ENCODE data around the gene HMCN2. TPM values are rescaled to one million over a fixed set of nuclear protein-coding genes. Genes with fewer than 3 reads are reported as not detected.
"Not testable (repeated sequence)": the region's sequence is repeated elsewhere in the genome, so short reads cannot be mapped to it uniquely, and the experiment has no call there.

HMCN2 gene
- total RNA-seq, 1 donor from 2014 or later = not detected

DNA sequence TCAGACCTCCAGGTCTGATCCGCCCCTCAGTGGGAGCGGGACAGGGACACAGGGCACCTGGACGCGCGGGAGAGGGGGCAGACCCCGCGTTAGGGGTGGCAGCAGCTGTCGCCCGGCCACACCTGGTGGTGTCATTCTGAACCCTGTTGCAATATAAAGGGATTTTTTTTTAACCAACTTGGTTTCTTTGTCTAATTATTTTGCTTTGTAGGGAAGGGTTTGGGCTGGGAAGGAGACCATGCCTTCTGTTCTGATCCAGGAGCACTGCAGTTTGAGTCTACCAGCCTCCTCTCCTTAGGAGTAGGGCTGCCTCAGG is 168.3 kb downstream of the HMCN2 start:
- Histone ChIP-seq H3K36me3 (ENCODE audit: control insufficient read depth, insufficient read depth, low read length) (no peaks in the 10 kb centered on the region), H3K4me3 (ENCODE audit: low read depth, low read length) (no peak overlapping the region), H3K27me3 (ENCODE audit: control insufficient read depth, insufficient read depth, low read length) (peaks cover 22% of the 10 kb centered on the region)
- TF ChIP-seq, protein P1, sequence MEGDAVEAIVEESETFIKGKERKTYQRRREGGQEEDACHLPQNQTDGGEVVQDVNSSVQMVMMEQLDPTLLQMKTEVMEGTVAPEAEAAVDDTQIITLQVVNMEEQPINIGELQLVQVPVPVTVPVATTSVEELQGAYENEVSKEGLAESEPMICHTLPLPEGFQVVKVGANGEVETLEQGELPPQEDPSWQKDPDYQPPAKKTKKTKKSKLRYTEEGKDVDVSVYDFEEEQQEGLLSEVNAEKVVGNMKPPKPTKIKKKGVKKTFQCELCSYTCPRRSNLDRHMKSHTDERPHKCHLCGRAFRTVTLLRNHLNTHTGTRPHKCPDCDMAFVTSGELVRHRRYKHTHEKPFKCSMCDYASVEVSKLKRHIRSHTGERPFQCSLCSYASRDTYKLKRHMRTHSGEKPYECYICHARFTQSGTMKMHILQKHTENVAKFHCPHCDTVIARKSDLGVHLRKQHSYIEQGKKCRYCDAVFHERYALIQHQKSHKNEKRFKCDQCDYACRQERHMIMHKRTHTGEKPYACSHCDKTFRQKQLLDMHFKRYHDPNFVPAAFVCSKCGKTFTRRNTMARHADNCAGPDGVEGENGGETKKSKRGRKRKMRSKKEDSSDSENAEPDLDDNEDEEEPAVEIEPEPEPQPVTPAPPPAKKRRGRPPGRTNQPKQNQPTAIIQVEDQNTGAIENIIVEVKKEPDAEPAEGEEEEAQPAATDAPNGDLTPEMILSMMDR (IDR thresholded peaks at IDR 0.05; ENCODE audit: insufficient read depth, low read length, poor library complexity, severe bottlenecking) = no peak
- no peak for DNase-seq (ENCODE audit: low read depth)

DNA sequence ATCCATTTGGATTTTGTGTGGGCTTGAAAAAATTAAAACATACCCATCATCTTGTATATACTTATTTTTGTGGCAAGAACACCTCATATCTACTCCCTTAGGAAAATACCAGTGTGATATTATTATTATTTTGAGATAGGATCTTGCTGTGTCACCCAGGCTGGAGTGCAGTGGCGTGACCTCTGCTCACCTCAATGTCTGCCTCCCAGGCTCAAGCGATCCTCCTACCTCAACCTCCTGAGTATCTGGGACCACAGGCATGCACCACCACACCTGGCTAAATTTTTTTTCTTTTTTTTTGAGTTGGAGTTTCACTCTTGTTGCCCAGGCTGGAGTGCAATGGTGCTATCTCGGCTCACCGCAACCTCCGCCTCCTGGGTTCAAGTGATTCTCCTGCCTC is 169.1 kb downstream of the HMCN2 start:
- DNase-seq (ENCODE audit: low read depth) = not testable (repeated sequence)

DNA sequence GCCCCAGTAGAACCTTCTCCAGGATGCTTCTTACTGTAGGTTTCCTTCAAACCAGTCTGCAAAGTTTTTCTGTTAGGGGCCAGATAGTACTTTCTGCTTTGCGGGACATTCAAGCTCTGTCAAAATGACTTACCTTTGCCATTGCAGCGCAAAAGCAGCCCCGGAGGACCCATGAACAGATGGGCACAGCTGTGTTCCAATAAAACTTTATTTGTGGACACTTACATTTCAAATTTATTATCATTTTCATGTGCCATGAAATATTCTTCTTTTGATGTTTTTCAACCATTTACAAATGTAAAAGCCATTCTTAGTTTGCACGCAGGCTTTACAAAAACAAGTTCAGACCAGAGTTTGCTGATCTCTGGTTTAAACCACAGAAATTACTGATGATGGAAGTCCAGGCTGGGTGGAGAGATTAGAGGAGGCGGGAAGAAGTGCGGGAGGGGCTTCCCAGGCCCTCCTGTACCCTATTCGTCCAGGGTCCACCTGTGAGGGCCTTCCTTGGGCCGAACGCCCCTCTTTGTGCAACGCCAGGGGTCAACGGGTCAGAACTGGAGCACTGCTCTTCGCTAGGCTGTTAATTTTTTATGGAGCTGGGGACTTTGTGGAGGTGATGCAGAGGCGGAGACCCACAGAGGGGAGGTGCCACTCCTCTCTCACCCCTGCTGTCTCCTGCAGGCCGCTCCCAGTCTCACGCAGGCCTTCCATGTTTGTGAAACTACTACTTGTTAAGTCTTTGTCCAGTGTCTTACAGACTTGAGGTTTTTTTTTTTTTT is 171.6 kb downstream of the HMCN2 start:
- Histone ChIP-seq H3K4me3 (ENCODE audit: low read depth, low read length) (no peak overlapping the region), H3K36me3 (ENCODE audit: control insufficient read depth, insufficient read depth, low read length) (no peaks in the 10 kb centered on the region), H3K27me3 (ENCODE audit: control insufficient read depth, insufficient read depth, low read length) (peaks cover 18% of the 10 kb centered on the region)
- DNase-seq (ENCODE audit: low read depth) = no peak
- TF ChIP-seq, protein P1 (IDR thresholded peaks at IDR 0.05; ENCODE audit: insufficient read depth, low read length, poor library complexity, severe bottlenecking) = no peak

More for the DNA sequence above, 169.1 kb downstream of the HMCN2 start:
- not testable (repeated sequence) for H3K36me3 ChIP-seq (ENCODE audit: control insufficient read depth, insufficient read depth, low read length); H3K4me3 ChIP-seq (ENCODE audit: low read depth, low read length)
- peaks cover 22% of the 10 kb centered on the region for H3K27me3 ChIP-seq (ENCODE audit: control insufficient read depth, insufficient read depth, low read length)

DNA sequence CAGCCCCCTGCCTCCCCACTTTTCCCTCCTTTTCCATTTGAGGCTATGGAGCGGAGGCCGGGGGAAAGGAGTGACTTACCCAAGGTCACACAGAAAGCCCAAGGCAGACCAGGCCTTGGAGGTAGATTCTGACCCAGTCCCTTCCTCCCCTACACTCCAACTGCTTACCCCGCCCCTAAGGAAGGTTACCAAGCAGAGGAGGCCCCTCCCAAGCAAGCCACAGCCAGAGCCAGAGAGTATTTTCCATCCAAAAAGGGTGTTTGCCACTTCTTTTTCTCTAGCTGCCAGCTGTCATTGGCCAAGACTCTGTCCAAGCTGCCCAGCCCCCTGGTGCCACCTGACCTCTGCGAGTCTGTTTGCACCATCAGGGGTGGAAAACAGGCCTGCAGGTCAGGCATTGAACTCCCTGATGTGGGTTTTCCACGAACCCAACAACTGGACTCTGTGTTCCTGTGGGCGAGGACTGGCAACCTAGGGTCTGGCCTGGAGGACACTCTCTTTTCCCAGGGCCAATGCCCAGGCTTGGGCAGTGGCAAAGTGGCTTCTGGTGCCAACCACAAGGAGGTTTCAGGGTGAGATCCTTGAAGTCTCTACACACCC is 172.9 kb downstream of the HMCN2 start:
- Histone ChIP-seq H3K27me3 (ENCODE audit: control insufficient read depth, insufficient read depth, low read length) (peaks cover 5% of the 10 kb centered on the region), H3K4me3 (ENCODE audit: low read depth, low read length) (no peak overlapping the region), H3K36me3 (ENCODE audit: control insufficient read depth, insufficient read depth, low read length) (no peaks in the 10 kb centered on the region)
- TF ChIP-seq, protein P1 (IDR thresholded peaks at IDR 0.05; ENCODE audit: insufficient read depth, low read length, poor library complexity, severe bottlenecking) = no peak
- DNase-seq (ENCODE audit: low read depth) = no peak

DNA sequence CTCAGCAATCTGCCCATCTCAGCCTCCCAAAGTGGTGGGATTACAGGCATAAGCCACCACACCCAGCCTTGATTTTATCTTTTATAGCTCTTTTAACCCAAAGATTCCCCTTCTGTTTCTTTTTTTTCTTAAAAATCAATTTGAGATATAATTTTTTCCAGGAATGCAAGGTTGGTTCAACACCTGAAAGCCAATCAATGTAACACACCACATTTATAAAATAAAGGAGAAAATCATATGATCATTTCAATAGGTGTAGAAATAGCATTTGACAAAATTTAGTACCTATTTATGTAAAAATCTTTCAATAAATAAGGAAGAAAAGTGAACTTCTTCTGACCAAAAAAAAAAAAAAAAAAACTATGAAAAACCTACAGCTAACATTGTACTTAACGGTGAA is 175.5 kb downstream of the HMCN2 start:
- no peaks in the 10 kb centered on the region for H3K36me3 ChIP-seq (ENCODE audit: control insufficient read depth, insufficient read depth, low read length)
- no peak overlapping the region for H3K4me3 ChIP-seq (ENCODE audit: low read depth, low read length)
- DNase-seq (ENCODE audit: low read depth) = no peak
- TF ChIP-seq, protein P1 (IDR thresholded peaks at IDR 0.05; ENCODE audit: insufficient read depth, low read length, poor library complexity, severe bottlenecking) = no peak
- H3K27me3 ChIP-seq (ENCODE audit: control insufficient read depth, insufficient read depth, low read length) = peaks cover 13% of the 10 kb centered on the region

DNA sequence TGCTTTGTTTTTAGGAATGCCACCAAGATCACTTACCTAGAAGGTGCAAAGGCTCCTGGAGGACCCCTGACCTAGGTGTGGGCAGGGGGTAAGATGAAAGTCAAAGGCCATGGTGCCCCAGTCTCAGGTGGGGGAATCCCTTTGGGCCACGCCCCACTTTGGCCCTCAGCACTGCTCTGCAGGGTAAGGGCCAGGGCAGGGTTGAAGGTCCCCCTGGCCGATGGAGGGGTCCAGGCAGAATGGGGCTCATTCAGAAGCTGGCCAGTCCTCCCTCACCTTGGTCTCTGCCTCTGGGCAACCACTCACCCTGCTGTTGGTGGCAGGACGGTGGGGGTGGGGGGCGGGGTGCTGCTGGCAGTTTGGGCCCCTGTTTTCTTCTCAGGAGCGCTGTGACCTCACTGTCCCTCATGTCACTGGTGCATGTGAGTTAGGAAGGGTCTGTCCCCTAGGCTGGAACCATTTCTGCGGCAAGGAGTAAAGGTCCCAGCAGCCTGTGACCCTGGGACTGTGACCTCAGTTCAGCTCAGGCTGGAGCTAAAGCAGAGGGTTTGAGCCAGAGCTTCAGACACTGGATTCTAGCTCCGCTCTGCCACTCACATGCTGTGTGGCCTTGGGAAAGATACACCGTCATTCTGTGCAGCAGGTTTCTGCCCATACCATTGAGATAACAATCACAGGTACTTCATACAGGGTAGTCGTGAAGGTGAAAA is 177.3 kb downstream of the HMCN2 start:
- Histone ChIP-seq H3K27me3 (ENCODE audit: control insufficient read depth, insufficient read depth, low read length) (peaks cover 13% of the 10 kb centered on the region), H3K4me3 (ENCODE audit: low read depth, low read length) (no peak overlapping the region), H3K36me3 (ENCODE audit: control insufficient read depth, insufficient read depth, low read length) (no peaks in the 10 kb centered on the region)
- TF ChIP-seq, protein P1 (IDR thresholded peaks at IDR 0.05; ENCODE audit: insufficient read depth, low read length, poor library complexity, severe bottlenecking) = no peak
- no peak for DNase-seq (ENCODE audit: low read depth)

All from kidney epithelial cell (primary cell).